Activated naive CD8-positive, alpha-beta T cell treated with anti-CD3 and anti-CD28 coated beads for 36 hours (primary cell): ENCODE results near the gene PLCG2. TPM values are rescaled to one million over a fixed set of nuclear protein-coding genes. Genes with fewer than 3 reads are reported as not detected.
"Not testable (repeated sequence)": the region's sequence is repeated elsewhere in the genome, so short reads cannot be mapped to it uniquely, and the experiment has no call there.

Experiments used
- DNase-seq: peaks from one replicate; pipeline ENCODE4 v3.0.0; 2021
- H3K27ac Mint-ChIP-seq: one replicate; pipeline ENCODE4 v1.8.0; 2022; ENCODE audit warnings: mild to moderate bottlenecking, moderate library complexity, mixed read lengths
- H3K27me3 Mint-ChIP-seq: one replicate; pipeline ENCODE4 v1.8.0; 2022; ENCODE audit warnings: mild to moderate bottlenecking, mixed read lengths
- H3K36me3 Mint-ChIP-seq: one replicate; pipeline ENCODE4 v1.8.0; 2021; ENCODE audit warnings: mild to moderate bottlenecking, mixed read lengths
- H3K4me1 Mint-ChIP-seq: one replicate; pipeline ENCODE4 v1.8.0; 2021; ENCODE audit warnings: mixed read lengths
- H3K4me3 Mint-ChIP-seq: one replicate; pipeline ENCODE4 v1.8.0; 2022; ENCODE audit warnings: mild to moderate bottlenecking, moderate library complexity, mixed read lengths
- H3K9me3 Mint-ChIP-seq: one replicate; pipeline ENCODE4 v1.8.0; 2022; ENCODE audit warnings: mixed read lengths
- total RNA-seq, 2 experiments: library from RNA; stranded (reverse); gene quantifications; one replicate each; pipeline ENCODE4 v1.2.3, GENCODE V29; 2021

The PLCG2 gene
- total RNA-seq, 2 experiments from 2014 or later = 7.7 to 8.1 TPM

DNA sequence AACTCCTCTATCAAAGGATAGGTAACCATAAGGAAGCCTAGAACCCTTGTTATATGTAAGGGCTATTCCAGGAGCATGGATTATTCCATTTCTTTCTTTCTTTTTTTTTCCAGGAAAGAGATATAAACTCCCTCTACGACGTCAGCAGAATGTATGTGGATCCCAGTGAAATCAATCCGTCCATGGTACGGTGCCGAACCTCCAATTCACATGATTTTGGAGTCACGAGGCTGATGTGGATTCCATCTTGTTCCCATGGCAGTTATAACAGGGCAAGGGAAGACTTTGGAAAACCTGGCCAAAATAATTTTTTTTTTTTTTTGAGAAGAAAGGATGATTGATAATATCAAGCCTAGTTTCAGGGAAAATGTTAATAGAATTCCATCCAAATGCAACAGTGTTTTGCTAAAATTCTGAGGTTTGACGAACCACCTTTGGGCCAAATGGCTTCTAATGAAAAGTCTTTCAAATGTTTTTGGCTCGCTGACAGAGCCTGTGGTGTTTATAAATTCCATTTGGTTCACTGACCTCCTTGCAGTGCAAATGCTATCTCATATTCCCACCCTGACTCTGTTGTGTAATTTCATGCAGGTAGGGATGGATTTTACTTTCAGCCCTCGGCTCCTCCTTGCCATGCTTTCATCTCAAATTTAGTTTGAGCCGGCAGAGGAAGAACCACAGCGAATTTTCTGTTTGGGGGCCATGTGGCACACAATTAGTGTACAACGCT, 142.2 kb downstream of the PLCG2 start:
- Mint-ChIP-seq H3K4me3 (no peak overlapping the region), H3K4me1 (no peaks in the 10 kb centered on the region), H3K36me3 (no peaks in the 10 kb centered on the region), H3K27ac (no peak overlapping the region), H3K9me3 (no peaks in the 10 kb centered on the region), H3K27me3 (peaks cover 4% of the 10 kb centered on the region)
- DNase-seq = no peak

DNA sequence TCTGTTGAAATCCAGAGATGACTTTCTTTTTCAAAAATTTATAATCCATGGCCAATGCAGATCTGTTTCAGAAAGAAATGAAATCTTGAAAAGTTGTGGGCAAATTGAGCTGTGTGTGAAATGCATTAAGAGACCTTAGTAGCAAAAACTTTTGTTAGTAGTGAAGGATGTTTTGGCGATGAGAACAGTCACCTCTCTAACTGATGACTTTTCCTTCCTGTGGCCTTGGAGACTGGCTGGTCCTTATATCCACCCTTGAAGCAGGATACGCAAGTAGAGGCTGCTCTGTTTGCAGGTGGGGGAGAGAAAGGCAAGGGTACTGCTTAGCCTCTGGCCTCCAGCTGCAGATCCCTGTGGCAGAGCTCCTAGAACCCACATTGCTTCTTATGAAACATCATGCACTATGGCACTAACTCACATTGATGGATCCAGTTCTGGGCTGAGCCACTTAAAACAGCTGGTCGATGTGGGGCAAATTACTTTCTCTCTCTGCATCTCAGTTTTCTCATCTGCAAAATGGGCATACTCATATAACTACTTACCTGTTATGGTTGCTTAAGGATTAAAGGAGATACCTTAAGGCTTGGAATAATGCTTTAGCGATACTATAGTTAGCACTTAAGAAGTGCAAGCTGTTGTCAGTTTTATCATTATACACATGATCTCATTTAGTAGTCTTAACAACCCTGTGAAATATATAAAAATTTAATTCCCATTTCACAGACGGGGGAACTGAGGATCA, 142.9 kb downstream of the PLCG2 start:
- H3K4me3 Mint-ChIP-seq = no peak overlapping the region
- no peaks in the 10 kb centered on the region for H3K9me3 Mint-ChIP-seq
- no peaks in the 10 kb centered on the region for H3K36me3 Mint-ChIP-seq
- no peak overlapping the region for H3K27ac Mint-ChIP-seq
- no peaks in the 10 kb centered on the region for H3K4me1 Mint-ChIP-seq
- H3K27me3 Mint-ChIP-seq = peaks cover under 1% of the 10 kb centered on the region
- no peak for DNase-seq

DNA sequence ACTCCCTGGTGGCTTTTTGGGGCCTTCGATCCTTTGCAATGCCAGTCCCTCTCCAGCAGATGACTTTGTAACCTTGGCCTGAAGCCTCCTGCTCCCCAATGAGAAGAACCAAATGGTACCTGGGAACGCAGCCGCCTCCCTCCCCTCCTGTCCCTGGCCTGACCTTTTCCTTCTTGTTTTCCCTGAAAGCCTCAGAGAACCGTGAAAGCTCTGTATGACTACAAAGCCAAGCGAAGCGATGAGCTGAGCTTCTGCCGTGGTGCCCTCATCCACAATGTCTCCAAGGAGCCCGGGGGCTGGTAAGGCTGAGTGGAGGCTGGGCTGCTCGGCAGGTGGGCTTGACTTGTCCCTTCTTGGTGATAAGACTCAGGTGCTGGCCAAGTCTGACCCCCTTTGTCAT, 144.2 kb downstream of the PLCG2 start:
- no peaks in the 10 kb centered on the region for H3K4me1 Mint-ChIP-seq
- no peaks in the 10 kb centered on the region for H3K36me3 Mint-ChIP-seq
- no peak overlapping the region for H3K4me3 Mint-ChIP-seq
- H3K27ac Mint-ChIP-seq = no peak overlapping the region
- no peaks in the 10 kb centered on the region for H3K27me3 Mint-ChIP-seq
- no peaks in the 10 kb centered on the region for H3K9me3 Mint-ChIP-seq
- no peak for DNase-seq

DNA sequence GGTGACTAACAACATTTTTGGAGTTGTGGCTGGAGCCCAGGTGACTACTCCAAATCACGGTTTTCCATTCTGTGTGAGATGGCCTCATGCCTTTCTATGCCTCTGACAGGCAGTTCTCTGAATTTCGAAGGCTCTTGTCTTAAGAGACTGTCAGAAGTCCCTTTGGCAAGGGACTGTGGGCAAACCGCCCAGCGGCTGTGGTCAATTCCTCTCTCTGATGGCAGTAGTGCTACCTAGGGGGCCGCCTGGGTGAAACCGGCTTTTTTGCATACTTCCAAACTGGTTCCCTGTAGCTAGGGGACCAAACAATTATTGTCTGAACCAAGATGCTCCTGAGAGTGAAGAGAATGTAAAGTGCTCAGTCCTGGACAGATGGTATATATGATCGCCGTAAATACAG, 145.9 kb downstream of the PLCG2 start:
- no peaks in the 10 kb centered on the region for H3K9me3 Mint-ChIP-seq

DNA sequence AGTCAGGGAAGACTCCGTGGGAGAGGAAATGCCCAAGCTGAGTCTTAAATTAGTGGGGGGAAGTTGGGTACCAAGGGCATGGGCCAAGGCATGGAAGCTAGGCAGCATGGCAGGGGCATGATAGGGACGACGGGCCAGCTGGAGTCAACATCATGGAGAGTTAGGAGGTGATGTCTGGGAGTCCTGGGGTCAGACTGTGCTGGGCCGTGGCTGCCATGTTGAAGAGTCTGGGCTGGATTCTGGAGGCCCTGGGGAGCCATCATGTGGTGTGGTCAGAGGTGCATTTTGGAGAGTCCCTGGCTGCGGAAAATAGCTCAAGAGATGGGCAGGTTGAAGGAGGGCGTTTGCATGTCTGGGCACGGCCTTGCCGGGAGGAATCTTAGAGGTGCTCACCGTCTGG, 146.9 kb downstream of the PLCG2 start:
- Mint-ChIP-seq H3K9me3 (no peaks in the 10 kb centered on the region), H3K4me3 (no peak overlapping the region), H3K27me3 (no peaks in the 10 kb centered on the region), H3K36me3 (no peaks in the 10 kb centered on the region), H3K4me1 (no peaks in the 10 kb centered on the region), H3K27ac (no peak overlapping the region)
- no peak for DNase-seq

More for the DNA sequence above, 145.9 kb downstream of the PLCG2 start:
- no peak for DNase-seq
- Mint-ChIP-seq H3K27ac (no peak overlapping the region), H3K27me3 (no peaks in the 10 kb centered on the region), H3K4me1 (no peaks in the 10 kb centered on the region), H3K36me3 (no peaks in the 10 kb centered on the region), H3K4me3 (no peak overlapping the region)

DNA sequence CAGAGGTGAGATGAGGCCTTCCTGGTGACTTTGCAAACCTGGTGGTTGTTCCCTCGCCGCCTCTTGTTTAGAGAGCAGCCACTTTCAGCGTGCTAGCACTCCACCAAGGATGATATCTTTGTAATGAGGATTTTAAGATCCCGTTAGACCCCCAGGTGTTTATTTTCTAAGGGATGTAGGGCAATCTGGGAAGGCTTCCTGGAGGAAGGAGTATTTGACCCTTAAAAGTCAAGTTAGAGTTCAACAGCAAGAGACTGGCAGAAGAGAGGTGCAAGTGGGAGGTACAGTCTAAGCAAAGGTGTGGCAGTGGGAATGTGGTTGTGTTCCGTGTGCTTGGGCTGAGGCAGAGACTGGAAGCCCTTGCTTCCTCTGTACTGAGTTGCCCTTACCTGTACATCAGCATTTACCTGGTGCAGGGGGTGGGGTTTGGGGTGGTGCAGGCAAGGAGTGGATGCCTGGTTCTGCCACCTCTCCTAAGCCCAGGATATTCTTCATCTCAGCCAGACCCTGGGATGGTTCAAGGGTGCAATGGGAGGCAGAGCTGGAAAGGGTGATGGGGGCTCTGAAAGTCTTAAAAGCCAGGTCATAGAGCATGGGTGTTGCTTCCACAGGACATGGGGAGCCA, 148.6 kb downstream of the PLCG2 start:
- Mint-ChIP-seq H3K36me3 (no peaks in the 10 kb centered on the region), H3K4me1 (no peaks in the 10 kb centered on the region), H3K27ac (no peak overlapping the region), H3K4me3 (no peak overlapping the region), H3K9me3 (no peaks in the 10 kb centered on the region), H3K27me3 (no peaks in the 10 kb centered on the region)
- DNase-seq = no peak

DNA sequence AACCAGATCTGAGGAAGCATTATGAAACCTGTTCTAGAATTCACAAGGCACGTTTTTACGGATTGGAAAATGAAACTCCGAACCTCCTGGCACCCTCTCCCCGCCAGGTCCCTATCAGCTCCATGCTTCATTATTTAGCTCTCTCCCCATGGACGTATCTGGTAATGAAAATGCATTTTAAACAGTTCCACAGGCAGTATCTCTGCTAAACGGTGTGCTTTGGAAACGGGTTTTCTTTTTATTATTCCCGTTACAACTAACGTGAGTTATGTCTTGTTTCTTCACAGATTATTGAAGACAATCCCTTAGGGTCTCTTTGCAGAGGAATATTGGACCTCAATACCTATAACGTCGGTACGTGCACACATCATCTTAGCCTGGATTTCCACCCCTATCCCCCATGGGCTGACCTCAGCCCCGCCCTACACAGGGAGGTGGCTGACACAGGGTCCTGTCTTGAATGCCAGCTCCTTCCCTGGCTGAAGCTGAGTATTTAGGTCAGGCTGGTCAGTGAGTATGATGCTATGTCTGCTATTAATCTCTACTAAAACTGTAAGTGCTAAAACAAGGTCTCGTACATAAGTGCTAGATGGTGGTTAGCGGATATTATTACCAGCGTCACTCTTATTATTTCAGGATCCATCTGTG, 149.3 kb downstream of the PLCG2 start:
- Mint-ChIP-seq H3K4me1 (no peaks in the 10 kb centered on the region), H3K4me3 (no peak overlapping the region), H3K27ac (no peak overlapping the region), H3K36me3 (no peaks in the 10 kb centered on the region), H3K27me3 (no peaks in the 10 kb centered on the region), H3K9me3 (no peaks in the 10 kb centered on the region)
- no peak for DNase-seq

DNA sequence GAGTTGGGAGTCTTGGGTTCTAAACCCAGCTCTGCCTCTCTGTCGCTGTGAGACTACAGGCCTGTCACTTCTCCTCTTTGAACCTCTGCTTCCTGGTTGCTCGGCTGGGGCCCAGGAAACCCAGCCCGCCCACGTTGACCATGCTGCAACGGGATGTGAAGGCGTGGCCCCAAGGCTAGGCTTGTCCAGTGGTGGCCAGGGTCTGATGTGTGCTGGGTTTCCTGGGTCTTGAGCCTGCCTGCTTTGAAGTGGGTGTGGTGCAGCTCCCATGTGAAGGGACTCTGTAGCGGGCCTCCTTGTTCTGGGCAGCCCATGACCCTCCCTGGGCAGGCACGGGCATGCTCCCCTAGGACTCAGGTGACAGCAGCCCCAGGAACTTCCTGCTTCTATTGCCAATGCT, 149.9 kb downstream of the PLCG2 start:
- H3K4me1 Mint-ChIP-seq = no peaks in the 10 kb centered on the region
- peak; percentile 17 for DNase-seq
- no peaks in the 10 kb centered on the region for H3K9me3 Mint-ChIP-seq
- H3K36me3 Mint-ChIP-seq = no peaks in the 10 kb centered on the region
- H3K27ac Mint-ChIP-seq = no peak overlapping the region
- no peaks in the 10 kb centered on the region for H3K27me3 Mint-ChIP-seq
- no peak overlapping the region for H3K4me3 Mint-ChIP-seq

DNA sequence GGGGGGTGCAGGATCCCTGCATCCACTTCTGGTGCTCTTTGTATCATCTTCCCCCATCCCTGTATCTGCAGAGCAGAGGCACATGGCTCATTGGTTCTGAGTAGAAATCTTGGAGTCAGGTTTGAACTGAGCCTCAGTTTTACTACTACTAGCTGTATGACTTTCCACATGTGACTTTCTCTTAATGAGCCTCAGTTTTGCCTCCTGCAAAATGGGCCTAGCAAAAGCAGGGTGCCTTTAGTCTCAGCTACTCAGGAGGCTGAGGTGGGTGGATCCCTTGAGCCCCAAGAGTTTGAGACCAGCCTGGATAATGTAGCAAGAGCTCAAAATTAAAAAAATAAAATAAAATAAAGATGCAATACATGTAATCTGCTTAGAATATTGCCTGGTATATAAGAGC, 150.8 kb downstream of the PLCG2 start:
- Mint-ChIP-seq H3K27me3 (no peaks in the 10 kb centered on the region), H3K36me3 (no peaks in the 10 kb centered on the region), H3K4me1 (no peaks in the 10 kb centered on the region), H3K27ac (no peak overlapping the region), H3K9me3 (no peaks in the 10 kb centered on the region), H3K4me3 (no peak overlapping the region)
- no peak for DNase-seq

DNA sequence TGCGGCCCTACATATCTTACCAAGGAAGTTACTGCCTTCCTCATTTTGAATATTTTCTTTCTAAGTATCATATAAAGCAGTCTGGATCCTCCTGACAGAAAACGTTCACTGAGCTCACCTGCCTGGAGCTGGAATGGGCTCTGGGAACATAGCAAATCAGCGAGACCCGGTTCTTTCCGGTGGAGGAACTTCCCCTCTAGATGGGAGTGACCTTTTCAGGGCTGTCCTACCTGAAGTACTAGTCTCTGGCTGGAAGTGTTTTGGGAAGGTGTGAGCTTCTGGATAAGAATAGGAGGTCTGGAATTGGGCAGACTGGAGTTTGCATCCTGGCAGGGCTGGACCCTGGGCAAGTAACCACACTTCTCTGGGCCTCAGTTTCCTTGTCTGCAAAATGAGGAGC, 152.8 kb downstream of the PLCG2 start:
- no peaks in the 10 kb centered on the region for H3K27me3 Mint-ChIP-seq
- no peaks in the 10 kb centered on the region for H3K4me1 Mint-ChIP-seq
- no peak overlapping the region for H3K27ac Mint-ChIP-seq

DNA sequence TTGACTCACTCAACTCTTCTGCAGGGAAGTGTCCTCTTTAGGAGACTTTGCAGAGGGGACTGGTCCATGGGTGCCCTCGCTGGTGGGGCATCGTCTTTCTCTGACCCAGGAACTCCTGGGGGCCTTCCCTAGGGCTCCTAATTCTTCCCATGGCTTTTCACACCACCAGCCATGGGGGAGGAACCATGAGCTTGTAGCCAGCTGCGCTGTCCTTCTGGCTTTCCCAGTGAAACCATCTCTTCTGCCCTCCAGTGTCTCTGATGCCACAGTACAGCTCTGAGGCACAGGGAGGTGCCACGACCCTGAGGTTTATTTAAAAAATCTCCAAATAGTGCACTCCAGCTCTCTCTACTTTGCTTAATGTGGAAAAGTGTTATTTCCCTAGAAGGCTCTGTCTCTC, 153.6 kb downstream of the PLCG2 start:
- no peak overlapping the region for H3K4me3 Mint-ChIP-seq
- H3K9me3 Mint-ChIP-seq = no peaks in the 10 kb centered on the region
- no peak for DNase-seq
- H3K4me1 Mint-ChIP-seq = no peaks in the 10 kb centered on the region
- H3K36me3 Mint-ChIP-seq = no peaks in the 10 kb centered on the region
- H3K27ac Mint-ChIP-seq = no peak overlapping the region
- H3K27me3 Mint-ChIP-seq = no peaks in the 10 kb centered on the region

More for the DNA sequence above, 152.8 kb downstream of the PLCG2 start:
- Mint-ChIP-seq H3K36me3 (no peaks in the 10 kb centered on the region), H3K4me3 (no peak overlapping the region), H3K9me3 (no peaks in the 10 kb centered on the region)
- DNase-seq = no peak

DNA sequence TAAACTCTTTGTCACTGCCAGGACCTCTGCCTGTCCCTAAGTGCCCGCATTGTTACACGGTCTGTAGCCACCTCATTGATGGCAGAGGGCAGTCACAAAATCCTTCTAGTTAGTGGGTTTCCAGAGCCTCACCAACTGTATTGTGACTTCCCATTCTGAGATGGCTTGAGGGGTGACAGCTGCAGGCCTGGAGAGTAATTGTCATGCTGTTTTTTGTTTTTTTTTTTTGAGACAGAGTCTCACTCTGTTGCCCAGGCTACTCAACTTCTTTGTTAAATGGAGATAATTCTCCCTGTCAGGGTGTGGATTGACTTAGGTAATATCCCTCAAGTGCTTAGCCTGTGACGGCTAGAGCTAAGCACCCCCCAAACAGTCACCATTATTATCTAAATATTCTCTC, 154.3 kb downstream of the PLCG2 start:
- no peak for DNase-seq
- Mint-ChIP-seq H3K27me3 (no peaks in the 10 kb centered on the region), H3K4me1 (no peaks in the 10 kb centered on the region), H3K36me3 (no peaks in the 10 kb centered on the region), H3K9me3 (no peaks in the 10 kb centered on the region), H3K27ac (no peak overlapping the region), H3K4me3 (no peak overlapping the region)

DNA sequence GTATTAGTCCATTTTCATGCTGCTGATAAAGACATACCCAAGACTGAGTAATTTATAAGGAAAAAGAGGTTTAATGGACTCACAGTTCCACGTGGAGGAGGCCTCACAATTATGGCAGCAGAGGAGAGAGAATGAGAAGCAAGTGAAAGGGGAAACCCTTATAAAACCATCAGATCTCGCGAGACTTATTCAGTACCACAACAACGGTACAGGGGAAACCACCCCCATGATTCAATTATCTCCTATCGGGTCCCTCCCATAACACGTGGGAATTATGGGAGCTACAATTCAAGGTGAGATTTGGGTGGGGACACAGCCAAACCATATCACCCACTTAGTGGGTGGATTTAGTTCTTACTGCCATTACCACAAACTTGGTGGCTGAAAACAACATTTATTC, 155.6 kb downstream of the PLCG2 start:
- not testable (repeated sequence) for H3K36me3 Mint-ChIP-seq, H3K4me3 Mint-ChIP-seq

DNA sequence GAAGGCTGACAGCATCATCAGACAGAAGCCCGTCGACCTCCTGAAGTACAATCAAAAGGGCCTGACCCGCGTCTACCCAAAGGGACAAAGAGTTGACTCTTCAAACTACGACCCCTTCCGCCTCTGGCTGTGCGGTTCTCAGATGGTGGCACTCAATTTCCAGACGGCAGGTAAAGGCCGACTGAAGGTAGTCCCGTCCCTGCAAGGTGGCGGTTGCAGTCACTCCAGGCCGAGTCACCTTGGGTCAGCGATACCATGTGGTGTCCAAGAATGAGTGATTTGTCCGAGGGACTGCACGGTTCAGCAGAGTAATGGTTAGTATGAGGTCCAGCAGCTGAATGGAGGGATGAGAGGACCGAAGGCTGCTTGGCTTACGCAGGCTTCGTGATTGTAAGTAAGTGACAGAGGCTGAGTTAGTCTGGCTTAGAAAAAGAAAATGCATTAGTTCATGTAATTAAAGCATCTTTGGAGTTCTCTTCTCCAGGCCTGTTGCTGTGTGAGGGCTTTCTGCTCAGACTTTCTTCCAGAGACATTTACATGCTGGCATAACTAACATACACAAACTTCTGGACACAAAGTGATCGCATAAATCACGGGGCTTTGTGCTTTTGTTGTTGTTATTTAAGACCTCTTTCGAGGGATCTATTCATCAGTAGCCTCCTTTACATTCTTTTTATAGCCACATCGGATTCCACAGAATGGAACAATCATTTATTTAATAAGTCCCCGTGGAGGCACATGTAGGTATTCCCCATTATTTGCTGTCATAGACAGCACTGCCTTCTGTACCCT, 157.3 kb downstream of the PLCG2 start:
- no peaks in the 10 kb centered on the region for H3K9me3 Mint-ChIP-seq
- DNase-seq = no peak

More for the DNA sequence above, 155.6 kb downstream of the PLCG2 start:
- not testable (repeated sequence) for DNase-seq, H3K9me3 Mint-ChIP-seq, H3K4me1 Mint-ChIP-seq, H3K27me3 Mint-ChIP-seq, H3K27ac Mint-ChIP-seq

More for the DNA sequence above, 157.3 kb downstream of the PLCG2 start:
- Mint-ChIP-seq H3K4me3 (no peak overlapping the region), H3K36me3 (no peaks in the 10 kb centered on the region), H3K27me3 (no peaks in the 10 kb centered on the region), H3K4me1 (no peaks in the 10 kb centered on the region), H3K27ac (no peak overlapping the region)
